ENCODE results near the gene GAS6.
A peak's percentile ranks its signal among the peaks of the same experiment; 100 is the strongest.

- TF ChIP-seq CTCF (IDR thresholded peaks at IDR 0.05): no peak
- TF ChIP-seq POLR2AphosphoS5 (IDR thresholded peaks at IDR 0.05): peak in 1 of 3 donors; percentile 32
- peak; percentile 39 for TF ChIP-seq POLR2A (IDR thresholded peaks at IDR 0.05)
Observed at GRCh38 chr13:113839536-113840204, 24.2 kb downstream of the GAS6 start.

Measured in transverse colon (tissue), 4 donors.